ENCODE results near the gene MTHFD1. TPM values are rescaled to one million over a fixed set of nuclear protein-coding genes. Genes with fewer than 3 reads are reported as not detected.

Gene MTHFD1
- total and polyA plus RNA-seq, 9 of the 15 experiments (the other 6 are each of a cell fraction or from before 2014, with no cell fraction given): 66.7 to 158 (median 90.9) TPM

DNA sequence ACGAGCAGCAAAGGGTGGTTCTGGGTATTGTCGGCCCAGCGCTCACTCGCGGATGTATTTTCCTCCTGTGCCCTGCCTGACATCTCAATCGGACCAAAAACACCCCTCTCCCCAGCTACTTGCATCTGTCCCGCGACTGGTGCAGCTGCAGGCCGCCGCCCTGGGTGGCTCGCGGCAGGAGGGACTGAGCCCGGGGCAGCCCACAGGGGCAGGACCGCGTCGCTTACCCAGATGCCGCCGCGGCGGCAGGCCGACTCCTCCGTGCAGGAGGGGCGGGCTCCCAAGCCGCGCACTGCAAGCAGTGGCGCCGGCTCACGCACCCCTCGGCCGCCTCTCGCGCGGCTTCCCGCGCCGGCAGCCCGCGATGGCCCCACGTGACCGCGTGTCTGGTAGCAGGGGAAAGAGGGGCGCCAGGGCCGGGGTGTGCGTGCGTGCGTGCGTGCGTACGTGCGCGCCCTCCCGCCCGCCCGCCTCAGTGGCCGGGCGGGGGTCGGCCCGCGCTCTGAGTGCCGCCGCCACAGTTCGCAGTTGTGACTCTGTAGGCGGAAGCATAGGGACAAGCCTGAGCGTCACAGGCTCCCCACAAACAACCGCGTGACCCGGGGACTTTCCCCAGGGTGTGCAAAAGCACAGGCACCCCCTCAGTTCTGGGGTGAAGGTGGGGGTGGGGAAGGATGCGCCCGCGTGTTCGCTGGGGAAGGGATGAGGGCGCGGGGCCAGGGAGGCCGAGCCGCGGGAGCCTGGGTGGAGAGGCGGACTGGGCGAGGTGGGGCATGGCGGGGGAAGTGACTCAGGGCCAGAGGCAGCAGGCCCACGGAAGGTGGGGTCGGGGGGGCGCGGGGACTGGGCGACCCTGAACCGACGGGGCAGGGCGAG lies 115.5 kb downstream of the MTHFD1 start, which contains the start of gene ZBTB25 (continued):
- TF ChIP-seq, protein P1, sequence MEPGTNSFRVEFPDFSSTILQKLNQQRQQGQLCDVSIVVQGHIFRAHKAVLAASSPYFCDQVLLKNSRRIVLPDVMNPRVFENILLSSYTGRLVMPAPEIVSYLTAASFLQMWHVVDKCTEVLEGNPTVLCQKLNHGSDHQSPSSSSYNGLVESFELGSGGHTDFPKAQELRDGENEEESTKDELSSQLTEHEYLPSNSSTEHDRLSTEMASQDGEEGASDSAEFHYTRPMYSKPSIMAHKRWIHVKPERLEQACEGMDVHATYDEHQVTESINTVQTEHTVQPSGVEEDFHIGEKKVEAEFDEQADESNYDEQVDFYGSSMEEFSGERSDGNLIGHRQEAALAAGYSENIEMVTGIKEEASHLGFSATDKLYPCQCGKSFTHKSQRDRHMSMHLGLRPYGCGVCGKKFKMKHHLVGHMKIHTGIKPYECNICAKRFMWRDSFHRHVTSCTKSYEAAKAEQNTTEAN (CRISPR knock-in tag; IDR thresholded peaks at IDR 0.05): no peak
- TF ChIP-seq, protein P2, sequence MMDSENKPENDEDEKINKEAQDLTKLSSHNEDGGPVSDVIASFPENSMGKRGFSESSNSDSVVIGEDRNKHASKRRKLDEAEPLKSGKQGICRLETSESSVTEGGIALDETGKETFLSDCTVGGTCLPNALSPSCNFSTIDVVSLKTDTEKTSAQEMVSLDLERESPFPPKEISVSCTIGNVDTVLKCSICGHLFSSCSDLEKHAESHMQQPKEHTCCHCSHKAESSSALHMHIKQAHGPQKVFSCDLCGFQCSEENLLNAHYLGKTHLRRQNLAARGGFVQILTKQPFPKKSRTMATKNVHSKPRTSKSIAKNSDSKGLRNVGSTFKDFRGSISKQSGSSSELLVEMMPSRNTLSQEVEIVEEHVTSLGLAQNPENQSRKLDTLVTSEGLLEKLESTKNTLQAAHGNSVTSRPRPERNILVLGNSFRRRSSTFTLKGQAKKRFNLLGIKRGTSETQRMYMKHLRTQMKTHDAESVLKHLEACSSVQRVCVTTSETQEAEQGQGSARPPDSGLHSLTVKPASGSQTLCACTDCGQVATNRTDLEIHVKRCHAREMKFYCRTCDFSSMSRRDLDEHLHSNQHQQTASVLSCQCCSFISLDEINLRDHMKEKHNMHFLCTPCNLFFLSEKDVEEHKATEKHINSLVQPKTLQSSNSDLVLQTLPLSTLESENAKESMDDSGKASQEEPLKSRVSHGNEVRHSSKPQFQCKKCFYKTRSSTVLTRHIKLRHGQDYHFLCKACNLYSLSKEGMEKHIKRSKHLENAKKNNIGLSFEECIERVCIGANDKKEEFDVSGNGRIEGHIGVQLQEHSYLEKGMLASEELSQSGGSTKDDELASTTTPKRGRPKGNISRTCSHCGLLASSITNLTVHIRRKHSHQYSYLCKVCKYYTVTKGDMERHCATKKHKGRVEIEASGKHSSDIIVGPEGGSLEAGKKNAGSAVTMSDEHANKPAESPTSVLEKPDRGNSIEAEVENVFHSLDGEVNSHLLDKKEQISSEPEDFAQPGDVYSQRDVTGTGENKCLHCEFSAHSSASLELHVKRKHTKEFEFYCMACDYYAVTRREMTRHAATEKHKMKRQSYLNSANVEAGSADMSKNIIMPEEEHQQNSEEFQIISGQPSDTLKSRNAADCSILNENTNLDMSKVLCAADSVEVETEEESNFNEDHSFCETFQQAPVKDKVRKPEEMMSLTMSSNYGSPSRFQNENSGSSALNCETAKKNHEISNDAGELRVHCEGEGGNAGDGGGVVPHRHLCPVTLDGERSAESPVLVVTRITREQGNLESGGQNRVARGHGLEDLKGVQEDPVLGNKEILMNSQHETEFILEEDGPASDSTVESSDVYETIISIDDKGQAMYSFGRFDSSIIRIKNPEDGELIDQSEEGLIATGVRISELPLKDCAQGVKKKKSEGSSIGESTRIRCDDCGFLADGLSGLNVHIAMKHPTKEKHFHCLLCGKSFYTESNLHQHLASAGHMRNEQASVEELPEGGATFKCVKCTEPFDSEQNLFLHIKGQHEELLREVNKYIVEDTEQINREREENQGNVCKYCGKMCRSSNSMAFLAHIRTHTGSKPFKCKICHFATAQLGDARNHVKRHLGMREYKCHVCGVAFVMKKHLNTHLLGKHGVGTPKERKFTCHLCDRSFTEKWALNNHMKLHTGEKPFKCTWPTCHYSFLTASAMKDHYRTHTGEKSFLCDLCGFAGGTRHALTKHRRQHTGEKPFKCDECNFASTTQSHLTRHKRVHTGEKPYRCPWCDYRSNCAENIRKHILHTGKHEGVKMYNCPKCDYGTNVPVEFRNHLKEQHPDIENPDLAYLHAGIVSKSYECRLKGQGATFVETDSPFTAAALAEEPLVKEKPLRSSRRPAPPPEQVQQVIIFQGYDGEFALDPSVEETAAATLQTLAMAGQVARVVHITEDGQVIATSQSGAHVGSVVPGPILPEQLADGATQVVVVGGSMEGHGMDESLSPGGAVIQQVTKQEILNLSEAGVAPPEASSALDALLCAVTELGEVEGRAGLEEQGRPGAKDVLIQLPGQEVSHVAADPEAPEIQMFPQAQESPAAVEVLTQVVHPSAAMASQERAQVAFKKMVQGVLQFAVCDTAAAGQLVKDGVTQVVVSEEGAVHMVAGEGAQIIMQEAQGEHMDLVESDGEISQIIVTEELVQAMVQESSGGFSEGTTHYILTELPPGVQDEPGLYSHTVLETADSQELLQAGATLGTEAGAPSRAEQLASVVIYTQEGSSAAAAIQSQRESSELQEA (IDR thresholded peaks at IDR 0.05; ENCODE audit: low read depth): no peak
- TF ChIP-seq NR2F6 (CRISPR knock-in tag; IDR thresholded peaks at IDR 0.05): no peak
- TF ChIP-seq, protein P3, sequence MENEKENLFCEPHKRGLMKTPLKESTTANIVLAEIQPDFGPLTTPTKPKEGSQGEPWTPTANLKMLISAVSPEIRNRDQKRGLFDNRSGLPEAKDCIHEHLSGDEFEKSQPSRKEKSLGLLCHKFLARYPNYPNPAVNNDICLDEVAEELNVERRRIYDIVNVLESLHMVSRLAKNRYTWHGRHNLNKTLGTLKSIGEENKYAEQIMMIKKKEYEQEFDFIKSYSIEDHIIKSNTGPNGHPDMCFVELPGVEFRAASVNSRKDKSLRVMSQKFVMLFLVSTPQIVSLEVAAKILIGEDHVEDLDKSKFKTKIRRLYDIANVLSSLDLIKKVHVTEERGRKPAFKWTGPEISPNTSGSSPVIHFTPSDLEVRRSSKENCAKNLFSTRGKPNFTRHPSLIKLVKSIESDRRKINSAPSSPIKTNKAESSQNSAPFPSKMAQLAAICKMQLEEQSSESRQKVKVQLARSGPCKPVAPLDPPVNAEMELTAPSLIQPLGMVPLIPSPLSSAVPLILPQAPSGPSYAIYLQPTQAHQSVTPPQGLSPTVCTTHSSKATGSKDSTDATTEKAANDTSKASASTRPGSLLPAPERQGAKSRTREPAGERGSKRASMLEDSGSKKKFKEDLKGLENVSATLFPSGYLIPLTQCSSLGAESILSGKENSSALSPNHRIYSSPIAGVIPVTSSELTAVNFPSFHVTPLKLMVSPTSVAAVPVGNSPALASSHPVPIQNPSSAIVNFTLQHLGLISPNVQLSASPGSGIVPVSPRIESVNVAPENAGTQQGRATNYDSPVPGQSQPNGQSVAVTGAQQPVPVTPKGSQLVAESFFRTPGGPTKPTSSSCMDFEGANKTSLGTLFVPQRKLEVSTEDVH (IDR thresholded peaks at IDR 0.05; ENCODE audit: low read depth, partially characterized antibody): no peak
- TF ChIP-seq ZSCAN29 (IDR thresholded peaks at IDR 0.05): no peak
- TF ChIP-seq XRCC3 (IDR thresholded peaks at IDR 0.05): no peak
- TF ChIP-seq, protein P4, sequence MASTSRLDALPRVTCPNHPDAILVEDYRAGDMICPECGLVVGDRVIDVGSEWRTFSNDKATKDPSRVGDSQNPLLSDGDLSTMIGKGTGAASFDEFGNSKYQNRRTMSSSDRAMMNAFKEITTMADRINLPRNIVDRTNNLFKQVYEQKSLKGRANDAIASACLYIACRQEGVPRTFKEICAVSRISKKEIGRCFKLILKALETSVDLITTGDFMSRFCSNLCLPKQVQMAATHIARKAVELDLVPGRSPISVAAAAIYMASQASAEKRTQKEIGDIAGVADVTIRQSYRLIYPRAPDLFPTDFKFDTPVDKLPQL (IDR thresholded peaks at IDR 0.05; ENCODE audit: extremely low read depth, insufficient read length): no peak
- no peak for TF ChIP-seq ZNF253 (CRISPR knock-in tag; conservative IDR thresholded peaks at IDR 0.05)
- no peak for TF ChIP-seq HNRNPH1 (optimal IDR thresholded peaks at IDR 0.05; ENCODE audit: low read depth, low read length)
- peak; percentile 63 for TF ChIP-seq CCNT2 (IDR thresholded peaks at IDR 0.05; ENCODE audit: borderline replicate concordance, extremely low read depth, insufficient read length, low read depth, low read length)
- no peak for TF ChIP-seq ADNP (tag; IDR thresholded peaks at IDR 0.05)
- TF ChIP-seq ZNF140 (CRISPR knock-in tag; IDR thresholded peaks at IDR 0.05): no peak
- no peak for TF ChIP-seq RBM15 (IDR thresholded peaks at IDR 0.05; ENCODE audit: insufficient read depth, low read length)
